OCI-LY3 (cell line): ENCODE results near the gene CARD8.

Experiments
- H2AFZ ChIP-seq: fragments of 200-600, 300-600 bp; shearing (Covaris generic); 2 replicates; pipeline ENCODE4 v1.6.0; 2014; ENCODE audit warnings: antibody characterized with exemption, low read depth, low read length
- H3K27ac ChIP-seq: fragments of 200-600, 300-600 bp; sonication (generic); 2 replicates; pipeline ENCODE4 v1.5.1; 2014; ENCODE audit warnings: mild to moderate bottlenecking, low read length, moderate library complexity, mixed read lengths
- H3K27me3 ChIP-seq: fragments of 200-600, 300-600 bp; sonication (generic); 2 replicates; pipeline ENCODE4 v1.6.1; 2014; ENCODE audit warnings: low read depth, low read length, mixed read lengths
- H3K36me3 ChIP-seq: fragments of 200-600, 300-600 bp; sonication (generic); replicated peaks from 2 replicates; pipeline ENCODE3; 2014; ENCODE audit warnings: low read depth, low read length, mixed read lengths
- H3K4me1 ChIP-seq: fragments of 300-600, 200-600 bp; sonication (generic); 2 replicates; pipeline ENCODE4 v1.6.1; 2014; ENCODE audit warnings: low read length, mixed read lengths
- H3K4me2 ChIP-seq: fragments of 200-600, 300-600 bp; sonication (generic); 2 replicates; pipeline ENCODE4 v1.6.1; 2014; ENCODE audit warnings: low read length, mixed read lengths
- H3K4me3 ChIP-seq: fragments of 300-600, 200-600 bp; sonication (generic); 2 replicates; pipeline ENCODE4 v1.5.1; 2014; ENCODE audit warnings: antibody characterized with exemption, mild to moderate bottlenecking, low read length, moderate library complexity
- H3K79me2 ChIP-seq: fragments of 300-600, 200-600 bp; shearing (Covaris generic); 2 replicates; pipeline ENCODE4 v1.6.1; 2014; ENCODE audit warnings: mild to moderate bottlenecking, low read length, mixed read lengths
- H3K9ac ChIP-seq: fragments of 300-600, 200-600 bp; shearing (Covaris generic); 2 replicates; pipeline ENCODE4 v1.6.0; 2014; ENCODE audit warnings: mild to moderate bottlenecking, low read length, moderate library complexity
- H3K9me3 ChIP-seq: fragments of 200-600, 300-600 bp; shearing (Covaris generic); 2 replicates; pipeline ENCODE4 v1.6.1; 2014; ENCODE audit warnings: low read length, mixed read lengths; ENCODE audit not compliant: insufficient read depth
- H4K20me1 ChIP-seq: fragments of 200-600, 300-600 bp; sonication (generic); 2 replicates; pipeline ENCODE4 v1.6.1; 2016; ENCODE audit warnings: low read length, mixed read lengths; ENCODE audit not compliant: insufficient read depth
- EZH2phosphoT487 ChIP-seq: fragments of 200-600 bp; shearing (Covaris generic); IDR thresholded peaks from 2 replicates; pipeline ENCODE4 v1.6.1; 2018; ENCODE audit warnings: antibody characterized with exemption, mixed run types, low read depth
- TF ChIP-seq, protein P1 (sequence below): fragments of 200-600, 300-600 bp; sonication (generic); IDR thresholded peaks from 2 replicates; pipeline ENCODE4 v1.5.1; 2014; ENCODE audit warnings: antibody characterized with exemption, low read length, low read depth

The CARD8 gene

DNA sequence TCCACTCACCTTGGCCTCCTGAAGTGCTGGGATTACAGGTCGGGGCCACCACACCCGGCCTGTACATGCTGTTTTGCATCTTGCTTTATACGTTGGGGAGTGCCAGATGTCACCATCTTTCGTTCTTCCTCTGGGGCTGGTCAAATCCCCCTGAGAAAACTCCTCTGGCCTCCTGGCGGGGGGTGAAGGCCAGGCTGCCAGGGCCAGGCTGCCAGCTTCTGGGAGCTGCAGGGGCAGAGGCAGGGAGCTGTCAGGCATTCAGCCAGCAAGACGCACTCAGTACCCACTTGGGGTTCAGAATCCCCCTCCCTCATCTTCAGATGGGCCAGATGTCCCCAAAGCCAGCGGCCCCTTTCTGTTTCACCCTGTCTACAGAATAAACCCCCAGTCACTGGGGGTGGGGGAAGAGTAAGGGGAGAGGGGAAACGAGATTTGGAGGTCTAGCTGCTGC, 69.1 kb downstream of the CARD8 start:
- Histone ChIP-seq H4K20me1 (no peaks in the 10 kb centered on the region), H3K36me3 (peaks cover 22% of the 10 kb centered on the region), H3K4me2 (peak overlapping the region; percentile 61), H3K9ac (peak overlapping the region; percentile 21), H3K4me1 (peaks cover 31% of the 10 kb centered on the region), H3K27ac (peak overlapping the region; percentile 51), H3K9me3 (peaks cover 7% of the 10 kb centered on the region), H3K79me2 (no peaks in the 10 kb centered on the region), H3K27me3 (no peaks in the 10 kb centered on the region), H2AFZ (no peak overlapping the region), H3K4me3 (peak overlapping the region; percentile 25; the same call in 1 of the 2 replicates)
- no peak for TF ChIP-seq EZH2phosphoT487
- TF ChIP-seq, protein P1, sequence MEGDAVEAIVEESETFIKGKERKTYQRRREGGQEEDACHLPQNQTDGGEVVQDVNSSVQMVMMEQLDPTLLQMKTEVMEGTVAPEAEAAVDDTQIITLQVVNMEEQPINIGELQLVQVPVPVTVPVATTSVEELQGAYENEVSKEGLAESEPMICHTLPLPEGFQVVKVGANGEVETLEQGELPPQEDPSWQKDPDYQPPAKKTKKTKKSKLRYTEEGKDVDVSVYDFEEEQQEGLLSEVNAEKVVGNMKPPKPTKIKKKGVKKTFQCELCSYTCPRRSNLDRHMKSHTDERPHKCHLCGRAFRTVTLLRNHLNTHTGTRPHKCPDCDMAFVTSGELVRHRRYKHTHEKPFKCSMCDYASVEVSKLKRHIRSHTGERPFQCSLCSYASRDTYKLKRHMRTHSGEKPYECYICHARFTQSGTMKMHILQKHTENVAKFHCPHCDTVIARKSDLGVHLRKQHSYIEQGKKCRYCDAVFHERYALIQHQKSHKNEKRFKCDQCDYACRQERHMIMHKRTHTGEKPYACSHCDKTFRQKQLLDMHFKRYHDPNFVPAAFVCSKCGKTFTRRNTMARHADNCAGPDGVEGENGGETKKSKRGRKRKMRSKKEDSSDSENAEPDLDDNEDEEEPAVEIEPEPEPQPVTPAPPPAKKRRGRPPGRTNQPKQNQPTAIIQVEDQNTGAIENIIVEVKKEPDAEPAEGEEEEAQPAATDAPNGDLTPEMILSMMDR, result no peak

DNA sequence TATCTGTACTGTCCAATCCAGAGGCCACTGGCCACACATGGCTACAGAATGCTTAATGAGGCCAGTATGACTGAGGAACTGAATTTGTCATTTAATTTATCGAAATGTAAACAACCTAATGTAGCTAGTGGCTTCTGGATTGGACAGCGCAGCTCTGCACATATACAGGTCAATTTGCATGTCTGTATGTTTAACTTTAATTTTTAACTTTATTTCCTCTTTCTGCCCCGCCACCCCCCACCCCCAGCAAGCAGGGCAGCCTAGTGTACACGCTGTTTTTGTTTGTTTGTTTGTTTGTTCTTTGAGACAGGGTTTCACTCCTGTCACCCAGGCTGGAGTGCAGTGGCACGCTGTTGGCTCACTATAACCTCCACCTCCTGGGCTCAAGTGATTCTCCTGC, 69.7 kb downstream of the CARD8 start:
- Histone ChIP-seq H3K27ac (peak overlapping the region; percentile 51; the same call in 1 of the 2 replicates), H3K4me3 (0 out of 2 replicates have a peak overlapping the region, but pooled peaks have one; percentile 25), H3K27me3 (no peaks in the 10 kb centered on the region), H4K20me1 (no peaks in the 10 kb centered on the region), H3K9ac (no peak overlapping the region), H3K79me2 (no peaks in the 10 kb centered on the region), H3K4me1 (peaks cover 31% of the 10 kb centered on the region), H3K36me3 (peaks cover 28% of the 10 kb centered on the region), H3K4me2 (peak overlapping the region; percentile 61), H2AFZ (no peak overlapping the region), H3K9me3 (peaks cover 12% of the 10 kb centered on the region)
- TF ChIP-seq, protein P1, result no peak
- no peak for TF ChIP-seq EZH2phosphoT487

DNA sequence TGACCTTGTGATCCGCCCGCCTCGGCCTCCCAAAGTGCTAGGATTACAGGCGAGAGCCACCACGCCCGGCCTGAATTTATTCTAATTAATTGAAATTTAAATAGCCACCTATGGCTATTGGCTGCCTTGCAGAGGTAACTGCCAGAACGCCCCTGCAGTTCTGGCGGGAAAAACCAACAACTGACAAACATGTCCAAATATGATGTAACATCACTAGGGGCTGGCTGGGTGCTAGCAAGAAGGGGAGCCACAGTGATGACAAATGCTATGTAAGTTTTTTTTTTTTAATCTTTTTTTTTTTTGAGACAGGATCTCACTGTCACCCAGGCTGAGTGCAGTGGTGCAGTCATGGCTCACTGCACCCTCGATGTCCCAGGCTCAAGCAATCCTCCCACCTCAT, 72.4 kb downstream of the CARD8 start:
- Histone ChIP-seq H4K20me1 (no peaks in the 10 kb centered on the region), H3K9ac (no peak overlapping the region), H2AFZ (no peak overlapping the region), H3K4me1 (peaks cover 18% of the 10 kb centered on the region), H3K4me3 (no peak overlapping the region), H3K79me2 (no peaks in the 10 kb centered on the region), H3K36me3 (peaks cover 31% of the 10 kb centered on the region), H3K27me3 (no peaks in the 10 kb centered on the region), H3K9me3 (peaks cover 10% of the 10 kb centered on the region), H3K4me2 (no peak overlapping the region), H3K27ac (no peak overlapping the region)
- TF ChIP-seq EZH2phosphoT487, result no peak
- TF ChIP-seq, protein P1, result no peak

DNA sequence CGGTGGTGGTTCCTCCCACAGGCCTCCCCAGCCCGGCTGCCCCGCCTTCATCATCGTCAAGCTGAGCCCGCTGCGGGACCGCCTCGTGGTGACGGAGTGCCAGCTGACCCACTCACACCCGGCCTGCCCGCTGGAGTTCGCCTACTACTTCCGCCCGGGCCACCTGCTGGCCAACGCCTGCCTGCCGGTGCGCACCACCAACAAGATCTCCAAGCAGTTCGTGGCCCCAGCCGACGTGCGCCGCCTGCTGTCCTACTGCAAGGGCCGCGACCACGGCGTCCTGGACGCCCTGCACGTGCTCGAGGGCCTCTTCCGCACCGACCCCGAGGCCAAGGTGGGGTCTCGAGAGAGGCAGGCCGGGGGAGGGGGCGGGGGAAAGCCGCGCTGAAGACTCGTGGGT, 73.3 kb downstream of the CARD8 start:
- Histone ChIP-seq H2AFZ (no peak overlapping the region), H3K9ac (no peak overlapping the region), H3K36me3 (peaks cover 30% of the 10 kb centered on the region), H3K4me3 (no peak overlapping the region), H3K79me2 (no peaks in the 10 kb centered on the region), H4K20me1 (no peaks in the 10 kb centered on the region), H3K27ac (no peak overlapping the region), H3K4me1 (peaks cover 18% of the 10 kb centered on the region), H3K4me2 (no peak overlapping the region), H3K27me3 (no peaks in the 10 kb centered on the region), H3K9me3 (peaks cover 10% of the 10 kb centered on the region)
- no peak for TF ChIP-seq EZH2phosphoT487
- TF ChIP-seq, protein P1, result no peak
